RWPE2 (cell line): Measurements from ENCODE around the gene LEFTY1.

Experiments used
- ATAC-seq: fragments of 200-7000 bp; cut with Tn5 transposase; 3 replicates; pipeline ENCODE4 v1.9.1; 2021; ENCODE audit warnings: low read depth
- DNase-seq: peaks from one replicate; pipeline ENCODE4 v3.0.0-alpha.2; 2020; ENCODE audit warnings: low spot score
- H3K27ac ChIP-seq: fragments of 450-650 bp; 2 replicates; pipeline ENCODE4 v1.5.1; 2017; ENCODE audit warnings: mild to moderate bottlenecking; ENCODE audit not compliant: poor library complexity, severe bottlenecking
- H3K27me3 ChIP-seq: fragments of 250-450 bp; sonication (Bioruptor Pico); 2 replicates; pipeline ENCODE4 v1.5.1; 2021; ENCODE audit warnings: mild to moderate bottlenecking, moderate library complexity; ENCODE audit not compliant: insufficient read depth, poor library complexity, severe bottlenecking
- H3K36me3 ChIP-seq: fragments of 250-450 bp; sonication (Bioruptor Pico); 2 replicates; pipeline ENCODE4 v1.5.1; 2020; ENCODE audit warnings: low read depth, mild to moderate bottlenecking, moderate library complexity
- H3K4me1 ChIP-seq: fragments of 250-450 bp; sonication (Bioruptor Pico); 2 replicates; pipeline ENCODE4 v1.5.1; 2021; ENCODE audit warnings: mild to moderate bottlenecking, moderate library complexity; ENCODE audit not compliant: insufficient read depth, poor library complexity, severe bottlenecking
- H3K4me3 ChIP-seq: fragments of 250-450 bp; sonication (Bioruptor Pico); 2 replicates; pipeline ENCODE4 v1.5.1; 2021; ENCODE audit warnings: mild to moderate bottlenecking, moderate library complexity; ENCODE audit not compliant: severe bottlenecking
- H3K9me3 ChIP-seq: fragments of 250-450 bp; sonication (Bioruptor Pico); 2 replicates; pipeline ENCODE4 v1.5.1; 2021; ENCODE audit warnings: mild to moderate bottlenecking, moderate library complexity; ENCODE audit not compliant: severe bottlenecking
- TF ChIP-seq, protein P1 (sequence below): fragments of 450-650 bp; IDR thresholded peaks from one replicate; pipeline ENCODE4 v1.5.1; 2017; ENCODE audit warnings: mild to moderate bottlenecking, moderate library complexity; ENCODE audit not compliant: poor library complexity, severe bottlenecking

Gene LEFTY1

DNA sequence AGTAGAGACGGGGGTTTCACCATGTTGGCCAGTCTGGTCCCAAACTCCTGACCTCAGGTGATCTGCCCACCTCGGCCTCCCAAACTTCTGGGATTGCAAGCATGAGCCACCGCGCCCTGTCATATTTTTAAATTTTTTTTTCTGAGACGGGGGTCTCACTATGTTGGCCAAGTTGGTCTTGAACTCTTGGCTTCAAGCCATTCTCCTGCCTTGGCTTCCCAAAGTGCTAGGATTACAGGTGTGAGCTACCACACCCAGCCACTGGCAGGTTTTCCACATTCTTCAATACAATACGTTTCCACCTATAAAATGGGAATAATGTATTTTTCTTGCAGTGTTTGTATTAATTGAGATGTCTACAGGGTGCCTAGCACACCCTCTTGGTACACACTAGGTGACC, 3.4 kb upstream of the LEFTY1 start:
- Histone ChIP-seq H3K9me3 (no peaks in the 10 kb centered on the region), H3K4me3 (no peak overlapping the region), H3K27ac (no peak overlapping the region), H3K36me3 (no peaks in the 10 kb centered on the region), H3K4me1 (peaks cover 4% of the 10 kb centered on the region), H3K27me3 (no peaks in the 10 kb centered on the region)
- TF ChIP-seq, protein P1, sequence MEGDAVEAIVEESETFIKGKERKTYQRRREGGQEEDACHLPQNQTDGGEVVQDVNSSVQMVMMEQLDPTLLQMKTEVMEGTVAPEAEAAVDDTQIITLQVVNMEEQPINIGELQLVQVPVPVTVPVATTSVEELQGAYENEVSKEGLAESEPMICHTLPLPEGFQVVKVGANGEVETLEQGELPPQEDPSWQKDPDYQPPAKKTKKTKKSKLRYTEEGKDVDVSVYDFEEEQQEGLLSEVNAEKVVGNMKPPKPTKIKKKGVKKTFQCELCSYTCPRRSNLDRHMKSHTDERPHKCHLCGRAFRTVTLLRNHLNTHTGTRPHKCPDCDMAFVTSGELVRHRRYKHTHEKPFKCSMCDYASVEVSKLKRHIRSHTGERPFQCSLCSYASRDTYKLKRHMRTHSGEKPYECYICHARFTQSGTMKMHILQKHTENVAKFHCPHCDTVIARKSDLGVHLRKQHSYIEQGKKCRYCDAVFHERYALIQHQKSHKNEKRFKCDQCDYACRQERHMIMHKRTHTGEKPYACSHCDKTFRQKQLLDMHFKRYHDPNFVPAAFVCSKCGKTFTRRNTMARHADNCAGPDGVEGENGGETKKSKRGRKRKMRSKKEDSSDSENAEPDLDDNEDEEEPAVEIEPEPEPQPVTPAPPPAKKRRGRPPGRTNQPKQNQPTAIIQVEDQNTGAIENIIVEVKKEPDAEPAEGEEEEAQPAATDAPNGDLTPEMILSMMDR: no peak
- ATAC-seq (no peak), DNase-seq (no peak)

DNA sequence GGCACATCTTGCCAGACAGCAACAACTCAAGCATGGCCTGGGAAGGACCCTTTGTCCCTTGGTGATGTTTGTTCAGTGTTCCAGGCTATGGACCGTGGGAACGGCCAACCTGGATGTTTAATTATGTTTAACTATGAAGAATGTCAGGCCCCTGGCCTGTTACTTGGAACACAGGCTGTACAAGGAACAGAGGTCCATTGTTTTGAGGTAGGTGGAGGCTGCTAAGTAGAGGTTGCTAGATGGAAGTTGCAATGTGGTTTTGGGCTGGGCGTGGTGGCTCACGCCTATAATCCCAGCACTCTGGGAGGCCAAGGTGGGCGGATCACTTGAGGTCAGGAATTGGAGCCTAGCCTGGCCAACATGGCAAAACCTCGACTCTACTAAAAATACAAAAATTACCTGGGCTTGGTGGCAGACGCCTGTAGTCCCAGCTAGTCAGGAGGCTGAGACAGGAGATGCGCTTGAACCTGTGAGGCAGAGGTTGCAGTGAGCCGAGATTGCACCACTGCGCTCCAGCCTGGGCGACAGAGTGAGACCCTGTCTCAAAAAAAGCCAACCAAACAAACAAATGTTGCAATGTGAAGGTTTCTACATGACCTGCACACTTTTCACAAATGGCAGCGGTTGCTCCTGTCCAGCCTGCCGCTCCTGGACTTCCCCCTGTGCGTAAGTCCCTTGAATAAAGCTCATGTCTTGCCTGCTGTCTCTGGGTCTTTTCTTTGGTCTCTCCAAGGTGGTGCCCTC, 2.5 kb upstream of the LEFTY1 start:
- no peak for DNase-seq
- H3K27ac ChIP-seq: no peak overlapping the region
- TF ChIP-seq, protein P1: no peak
- no peaks in the 10 kb centered on the region for H3K36me3 ChIP-seq
- H3K4me3 ChIP-seq: no peak overlapping the region
- no peaks in the 10 kb centered on the region for H3K4me1 ChIP-seq
- H3K9me3 ChIP-seq: no peaks in the 10 kb centered on the region
- no peaks in the 10 kb centered on the region for H3K27me3 ChIP-seq
- ATAC-seq: no peak

DNA sequence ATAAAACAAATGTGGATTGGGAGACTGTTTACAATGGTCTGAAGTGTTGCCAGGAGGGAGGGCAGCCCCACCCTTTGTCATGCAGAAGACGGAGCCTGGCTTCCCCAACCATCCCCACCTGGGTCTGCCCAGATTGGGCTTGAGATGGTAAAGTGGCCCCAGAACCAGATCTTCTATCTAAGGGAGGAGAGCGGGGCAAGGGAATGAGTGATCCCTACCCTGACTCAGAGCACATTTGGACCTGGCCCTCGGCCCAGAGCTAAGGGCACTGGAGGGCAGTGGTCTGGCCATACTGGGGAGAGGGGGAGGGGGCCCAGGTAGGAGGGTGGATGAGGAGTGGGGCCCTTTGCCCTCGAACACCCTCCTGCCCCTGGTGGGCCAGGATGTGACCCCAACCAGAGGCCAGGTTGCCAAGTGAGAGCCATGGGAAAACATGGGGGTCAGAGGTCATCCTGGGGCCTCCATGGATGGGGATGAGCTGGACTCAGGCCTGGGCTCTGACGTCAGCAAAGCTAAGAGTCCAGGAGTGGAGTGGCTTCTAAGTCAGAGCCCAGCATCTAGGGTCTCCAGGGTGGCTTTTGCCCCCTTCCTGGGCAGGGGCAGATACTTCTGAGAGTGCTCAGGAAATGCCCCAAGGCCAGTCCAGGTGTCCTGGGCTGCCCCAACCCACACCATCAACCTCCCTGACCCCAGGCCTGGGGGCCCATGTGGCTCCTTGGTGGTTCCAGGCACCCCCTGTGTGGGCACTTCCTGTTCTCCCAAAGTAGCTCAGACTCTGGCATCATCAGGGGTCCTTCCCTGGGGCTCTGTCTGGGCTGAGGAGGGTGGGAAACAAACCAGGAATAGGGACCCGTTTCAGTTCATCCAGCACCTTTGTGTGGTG, 1.6 kb upstream of the LEFTY1 start:
- Histone ChIP-seq H3K9me3 (no peaks in the 10 kb centered on the region), H3K27me3 (no peaks in the 10 kb centered on the region), H3K4me3 (no peak overlapping the region), H3K27ac (no peak overlapping the region), H3K4me1 (no peaks in the 10 kb centered on the region), H3K36me3 (no peaks in the 10 kb centered on the region)
- ATAC-seq: no peak
- TF ChIP-seq, protein P1: no peak
- DNase-seq: no peak

DNA sequence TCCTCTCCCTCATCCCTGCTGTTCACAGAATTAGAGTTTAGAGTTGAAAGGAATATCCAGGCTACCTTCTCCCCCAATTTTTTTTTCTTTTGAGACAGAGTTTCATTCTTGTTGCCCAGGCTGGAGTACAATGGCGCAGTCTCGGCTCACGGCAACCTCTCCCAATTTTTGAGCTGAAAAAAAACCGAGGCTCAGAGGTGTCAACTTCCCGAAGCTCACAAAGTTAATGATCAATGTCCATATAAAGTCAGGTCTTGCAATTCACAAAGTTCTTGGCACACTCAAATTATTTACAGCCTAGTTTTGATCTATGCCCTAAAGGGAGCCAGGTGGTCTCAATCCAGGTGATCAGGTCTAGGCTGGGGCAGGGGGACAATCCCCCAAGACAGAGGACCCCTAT, 797 bp upstream of the LEFTY1 start:
- no peak for DNase-seq
- no peak for ATAC-seq
- H3K4me1 ChIP-seq: no peaks in the 10 kb centered on the region
- no peak overlapping the region for H3K27ac ChIP-seq
- no peaks in the 10 kb centered on the region for H3K27me3 ChIP-seq
- H3K9me3 ChIP-seq: no peaks in the 10 kb centered on the region
- H3K4me3 ChIP-seq: no peak overlapping the region
- TF ChIP-seq, protein P1: no peak
- H3K36me3 ChIP-seq: no peaks in the 10 kb centered on the region
